Non-pigmented ciliary epithelial cell (primary cell): Measurements from ENCODE around the gene GPR137B.
"Not testable (repeated sequence)": the region's sequence is repeated elsewhere in the genome, so short reads cannot be mapped to it uniquely, and the experiment has no call there.

Experiments used
- DNase-seq: peaks from one replicate; pipeline ENCODE4 v3.0.0-alpha.2; 2010; ENCODE audit warnings: low read depth

GPR137B gene

DNA sequence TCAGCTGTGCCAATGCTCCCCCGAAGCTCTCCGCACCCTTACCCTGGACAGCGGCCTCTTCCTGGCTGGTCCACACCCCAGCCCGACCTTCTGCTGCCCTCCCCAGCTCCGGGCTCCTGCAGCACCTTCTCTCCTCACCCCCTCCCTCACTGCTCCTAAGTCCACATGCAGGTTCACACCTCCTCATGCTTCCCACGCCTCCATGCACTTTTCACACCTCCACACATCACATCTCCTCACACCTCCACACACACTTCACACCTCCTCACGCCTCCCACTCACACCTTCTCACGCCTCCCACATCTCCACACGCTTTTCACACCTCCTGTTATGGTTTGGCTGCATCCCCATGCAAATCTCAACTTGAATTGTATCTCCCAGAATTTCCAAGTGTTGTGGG is 18.9 kb downstream of the GPR137B start:
- DNase-seq = no peak

- DNase-seq = not testable (repeated sequence)
These were observed 19.4 kb downstream of the GPR137B start for GRCh38 chr1:236161755-236162154.

DNA sequence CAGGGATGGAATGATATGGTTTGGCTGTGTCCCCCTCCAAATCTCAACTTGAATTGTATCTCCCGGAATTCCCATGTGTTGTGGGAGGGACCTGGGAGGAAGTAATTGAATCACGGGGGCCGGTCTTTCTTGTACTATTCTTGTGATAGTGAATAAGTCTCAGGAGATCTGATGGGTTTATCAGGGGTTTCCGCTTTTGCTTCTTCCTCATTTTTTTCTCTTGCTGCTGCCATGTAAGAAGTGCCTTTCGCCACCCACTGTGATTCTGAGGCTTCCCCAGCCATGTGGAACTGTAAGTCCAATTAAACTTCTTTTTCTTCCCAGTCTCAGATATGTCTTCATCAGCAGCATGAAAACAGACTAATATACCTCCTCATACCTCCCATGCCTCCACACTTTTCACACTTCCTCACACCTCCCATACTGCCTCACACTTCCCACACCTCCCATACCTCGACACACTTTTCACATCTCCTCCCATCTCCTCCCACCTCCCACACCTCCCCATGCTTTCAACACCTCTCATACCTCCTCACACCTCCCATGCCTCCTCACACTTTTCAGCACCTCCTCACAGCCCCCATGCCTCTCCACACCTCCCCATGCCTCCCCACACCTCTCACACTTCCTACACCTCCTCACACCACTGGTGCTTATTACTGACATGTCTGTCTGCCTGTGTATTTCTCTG is 21.3 kb downstream of the GPR137B start:
- DNase-seq = no peak

- DNase-seq = no peak
These were observed 21.9 kb downstream of the GPR137B start for GRCh38 chr1:236164273-236164672.

- DNase-seq = no peak
These were observed 23.1 kb downstream of the GPR137B start for GRCh38 chr1:236165238-236165981.

DNA sequence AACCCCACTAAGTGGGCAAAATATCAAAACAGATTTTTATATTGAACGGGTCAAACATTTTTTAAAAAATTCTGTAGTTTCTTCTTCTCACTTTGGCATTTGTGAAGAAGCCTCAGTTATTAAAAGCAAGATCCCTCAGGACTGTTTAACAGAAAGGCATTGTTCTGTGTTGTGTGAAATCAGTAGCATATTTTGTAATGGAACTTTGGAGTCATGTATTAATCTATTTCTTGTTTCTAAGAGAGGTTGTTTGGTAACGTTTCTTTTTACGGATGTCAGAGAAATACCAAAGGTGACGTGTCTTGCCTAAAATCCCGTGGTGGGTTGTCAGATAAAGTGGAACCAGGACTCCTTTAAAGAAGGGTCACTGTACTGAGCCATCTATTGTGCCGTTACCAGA is 23.7 kb downstream of the GPR137B start:
- no peak for DNase-seq

DNA sequence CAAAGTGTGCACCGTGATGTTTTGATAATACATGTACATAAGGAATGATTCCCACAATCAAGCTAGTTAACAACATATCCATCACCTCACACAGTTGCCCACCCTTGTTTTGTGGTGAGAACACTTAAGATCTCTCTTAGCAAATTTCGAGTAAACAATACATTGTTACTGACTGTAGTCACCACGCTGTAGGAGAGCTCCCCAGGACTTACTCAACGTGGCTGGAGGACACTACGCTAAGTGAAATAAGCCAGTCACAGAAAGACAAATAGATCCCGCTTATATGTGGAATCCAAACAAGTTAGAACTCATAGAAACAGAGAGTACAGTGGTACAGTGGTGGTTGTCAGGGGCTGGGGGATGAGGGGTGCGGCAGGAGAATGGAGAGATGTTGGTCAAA is 24.8 kb downstream of the GPR137B start:
- no peak for DNase-seq

DNA sequence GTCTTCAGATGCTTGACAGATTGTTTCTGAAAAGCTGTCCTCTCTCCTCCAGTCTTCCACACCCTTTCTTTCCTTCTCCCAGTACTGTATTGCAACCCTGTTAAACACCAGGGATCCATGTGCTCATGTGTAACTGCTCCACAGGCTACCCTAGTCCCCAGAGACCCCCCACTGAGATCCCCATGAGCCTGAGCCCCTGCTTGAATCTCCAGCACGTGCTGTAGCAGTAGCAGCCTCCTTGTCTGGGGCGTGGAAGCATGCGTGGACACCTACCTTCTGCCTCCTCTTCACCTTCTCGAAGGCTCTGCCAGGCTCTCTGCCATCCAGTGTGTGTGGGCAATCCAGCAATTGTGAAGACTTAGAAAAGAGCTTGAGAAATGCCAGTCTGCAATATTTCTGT is 25.2 kb downstream of the GPR137B start:
- DNase-seq = no peak

GRCh38 chr1:236168716-236169429 is 26.5 kb downstream of the GPR137B start:
- peak; percentile 43 for DNase-seq

DNA sequence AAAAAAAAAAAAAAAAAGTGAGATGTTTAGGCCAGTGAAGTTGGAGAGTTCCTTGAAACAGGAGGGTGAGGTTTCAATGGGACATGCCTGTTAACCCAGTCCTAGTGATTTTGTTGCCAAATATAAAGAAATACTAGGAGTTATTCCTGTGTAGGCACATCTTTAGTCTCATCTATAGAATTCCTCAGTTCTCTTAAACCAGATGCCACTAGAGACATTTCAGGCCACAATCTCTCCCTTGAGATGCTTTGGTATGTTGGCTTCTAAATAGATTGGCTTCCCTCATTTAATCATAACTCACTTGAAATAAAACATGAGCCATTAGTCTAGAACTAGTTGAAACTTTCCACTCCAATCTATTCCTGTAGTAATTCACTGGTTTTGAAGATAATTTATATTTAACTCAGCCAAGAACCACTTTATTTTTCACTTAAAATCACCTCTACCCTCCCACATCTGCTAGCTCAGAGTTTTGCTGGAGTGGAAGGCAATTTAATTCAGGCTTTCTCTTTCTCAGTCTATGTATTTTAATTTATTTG is 29.8 kb downstream of the GPR137B start:
- no peak for DNase-seq

DNA sequence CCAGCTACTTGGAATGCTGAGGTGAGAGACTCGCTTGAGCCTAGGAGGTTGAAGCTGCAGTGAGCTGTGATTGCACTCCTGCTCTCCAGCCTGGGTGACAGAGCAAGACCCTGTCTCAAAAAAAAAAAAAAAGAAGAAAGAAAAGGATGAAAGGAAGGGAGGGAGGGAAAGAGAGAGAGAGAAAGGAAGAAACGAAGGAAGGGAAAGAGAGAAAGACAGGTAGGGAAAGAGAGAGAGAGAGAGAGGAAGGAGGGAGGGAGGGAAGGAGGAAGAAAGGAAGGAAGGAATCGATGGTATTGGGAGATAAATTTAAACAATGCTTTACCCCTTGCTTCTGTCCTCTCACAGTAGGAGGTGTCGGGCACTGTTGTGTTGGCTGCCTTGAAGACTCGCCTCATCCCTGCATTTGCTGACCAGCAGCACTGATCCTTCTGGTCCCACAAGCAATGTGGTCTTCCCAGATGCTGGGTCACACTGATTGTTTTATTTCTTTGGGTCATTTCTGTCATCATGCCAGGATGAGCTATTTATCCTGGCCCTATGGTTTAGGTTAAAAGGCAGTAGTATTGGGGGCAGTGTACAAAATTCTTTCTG is 30.9 kb downstream of the GPR137B start:
- no peak for DNase-seq

GRCh38 chr1:236175642-236176336 is 33.5 kb downstream of the GPR137B start:
- no peak for DNase-seq

DNA sequence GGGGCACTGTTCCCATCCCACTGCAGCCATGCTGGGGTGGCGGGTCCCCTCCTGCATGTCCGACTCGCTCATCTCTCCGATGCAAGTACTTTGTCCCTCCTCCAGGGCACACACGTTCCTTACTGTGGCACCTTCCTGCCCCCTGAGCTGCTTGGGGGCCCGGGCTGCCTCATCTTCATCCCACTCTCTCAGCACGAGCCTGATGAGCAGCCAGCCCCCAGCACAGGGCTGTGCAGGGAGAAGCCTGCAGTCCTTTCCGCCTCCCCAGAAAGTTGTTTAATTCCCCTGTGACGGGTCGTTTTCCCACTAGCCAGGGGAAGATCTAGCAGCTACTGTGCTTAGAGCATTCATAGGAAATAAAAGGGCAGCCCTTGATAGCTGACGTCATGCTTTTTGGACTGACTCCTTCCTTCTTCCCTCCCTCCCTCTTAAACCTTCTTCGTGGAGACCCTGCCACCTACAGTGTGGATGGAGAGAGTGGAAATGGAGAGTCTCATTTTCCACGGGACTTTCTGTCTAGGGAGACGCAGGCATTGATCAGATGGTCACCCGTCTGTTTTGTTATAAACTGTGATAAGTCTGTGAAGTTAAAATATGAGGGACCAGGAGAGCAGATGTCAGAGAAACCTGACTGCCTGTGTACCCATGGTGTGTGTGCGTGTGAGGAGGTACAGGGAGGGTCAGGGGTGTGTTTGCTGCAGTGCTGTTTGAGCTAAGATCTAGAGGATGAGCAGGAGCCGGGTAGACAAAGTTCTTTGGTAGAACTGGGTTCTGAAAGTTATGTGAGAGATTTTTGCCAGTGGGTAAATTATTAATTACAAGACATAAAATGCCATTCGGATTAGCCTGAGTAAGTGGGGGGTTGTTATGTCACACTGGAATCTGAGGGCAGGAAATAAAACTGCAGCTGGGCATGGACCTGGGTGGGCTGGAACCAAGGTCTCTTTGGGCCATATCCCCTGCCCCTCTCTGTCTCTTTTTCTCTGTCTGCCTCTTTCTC is 34.3 kb downstream of the GPR137B start:
- no peak for DNase-seq

DNA sequence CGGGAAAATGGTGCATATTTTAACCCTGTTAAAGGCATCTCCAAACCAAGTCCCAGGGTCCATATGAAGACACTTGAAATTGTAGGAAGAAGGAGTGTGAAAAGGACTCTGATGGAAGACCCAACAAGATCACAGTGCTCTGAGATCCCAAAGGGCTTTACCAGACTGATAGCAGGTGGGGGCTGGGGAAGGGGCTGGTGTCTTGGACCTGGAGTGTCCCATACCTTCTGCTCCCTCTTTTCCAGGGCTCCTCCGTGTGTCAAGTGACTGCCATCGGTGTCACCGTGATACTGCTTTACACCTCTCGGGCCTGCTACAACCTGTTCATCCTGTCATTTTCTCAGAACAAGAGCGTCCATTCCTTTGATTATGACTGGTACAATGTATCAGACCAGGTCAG is 37.3 kb downstream of the GPR137B start:
- DNase-seq = no peak

DNA sequence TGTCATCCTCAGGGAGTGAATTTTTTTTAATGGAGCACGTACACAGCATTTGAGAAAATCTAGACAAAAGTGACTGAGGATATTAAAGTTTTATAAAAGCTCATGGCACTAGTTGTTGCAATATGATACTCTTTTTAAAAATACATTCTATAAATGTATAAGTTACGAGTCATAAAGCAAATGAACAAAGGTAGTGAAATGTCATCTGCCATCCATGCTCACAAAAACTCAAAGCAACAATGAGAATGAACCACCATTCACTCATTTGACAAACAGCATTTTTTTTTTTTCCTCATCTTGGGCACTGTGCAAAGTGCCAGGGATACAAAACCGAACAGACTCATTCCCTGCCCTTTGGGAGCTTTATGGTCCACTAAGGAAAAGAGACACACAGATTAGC is 38.7 kb downstream of the GPR137B start:
- DNase-seq = no peak

GRCh38 chr1:236185687-236186086 is 43.3 kb downstream of the GPR137B start:
- no peak for DNase-seq

GRCh38 chr1:236186471-236186870 is 44.1 kb downstream of the GPR137B start:
- DNase-seq = not testable (repeated sequence)

DNA sequence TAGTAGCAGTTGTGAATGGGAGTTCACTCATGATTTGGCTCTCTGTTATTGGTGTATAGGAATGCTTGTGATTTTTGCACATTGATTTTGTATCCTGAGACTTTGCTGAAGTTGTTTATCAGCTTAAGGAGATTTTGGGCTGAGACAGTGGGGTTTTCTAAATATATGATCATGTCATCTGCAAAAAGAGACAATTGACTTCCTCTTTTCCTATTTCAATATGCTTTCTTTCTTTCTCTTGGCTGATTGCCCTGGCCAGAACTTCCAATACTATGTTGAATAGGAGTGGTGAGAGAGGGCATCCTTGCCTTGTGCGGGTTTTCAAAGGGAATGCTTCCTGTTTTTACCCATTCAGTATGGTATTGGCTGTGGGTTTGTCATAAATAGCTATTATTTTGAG is 45.7 kb downstream of the GPR137B start:
- not testable (repeated sequence) for DNase-seq

DNA sequence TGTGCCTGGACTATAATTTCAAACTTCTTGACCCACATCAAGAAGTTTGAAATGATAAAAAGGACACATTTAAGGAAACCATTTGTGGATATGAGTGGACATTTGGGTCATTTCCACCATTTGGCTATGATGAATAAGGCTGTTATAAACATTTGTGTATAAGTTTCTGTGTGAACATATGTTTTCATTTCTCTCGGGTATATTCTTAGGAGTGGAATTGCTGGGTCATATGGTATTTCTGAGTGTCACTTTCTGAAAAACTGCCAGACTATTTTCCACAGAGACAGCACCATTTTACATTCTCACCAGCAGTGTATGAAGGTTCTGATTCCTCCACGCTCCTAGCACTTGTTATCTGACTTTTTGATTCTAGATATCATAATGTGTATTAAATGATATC is 50.8 kb downstream of the GPR137B start:
- DNase-seq = no peak

GRCh38 chr1:236200925-236201324 is 58.6 kb downstream of the GPR137B start:
- no peak for DNase-seq

- DNase-seq = no peak
These were observed 59.4 kb downstream of the GPR137B start for GRCh38 chr1:236201786-236202185.
